HL-60/S4 treated with phorbol 12-myristate 13-acetate at 8.2 ng/mL for 4 days and 3 days (cell line): ENCODE data around the gene SYTL3.
"Not testable (repeated sequence)": the region's sequence is repeated elsewhere in the genome, so short reads cannot be mapped to it uniquely, and the experiment has no call there.

Experiments used
- in situ Hi-C: fragments of 300-500 bp; cut with MboI; formaldehyde crosslinking; loops from 2 replicates; pipeline ENCODE4 v1.15.0; 2022; ENCODE audit warnings: low sequenced_read_pairs

Gene SYTL3

DNA sequence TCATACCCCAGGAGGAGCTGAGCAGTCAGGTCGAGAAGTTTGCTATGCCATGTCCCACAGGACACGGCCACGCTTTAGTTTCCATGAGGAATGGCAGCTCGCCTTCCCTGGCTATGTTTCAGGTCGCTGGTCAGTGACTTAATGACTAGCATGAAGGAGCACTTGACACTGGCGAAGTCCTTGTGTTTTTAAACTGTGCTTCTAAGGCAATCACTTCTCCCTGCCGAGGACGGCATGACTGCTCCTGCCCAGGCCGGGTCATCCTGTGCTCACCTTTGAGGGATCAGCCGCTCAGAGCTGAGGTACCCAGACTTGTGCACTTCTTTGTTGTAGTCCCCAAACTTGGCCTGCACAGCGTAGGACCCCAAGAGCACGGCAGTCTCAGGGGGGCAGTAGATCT lies 135.2 kb downstream of the SYTL3 start:
- in situ Hi-C loops = no loop called here

DNA sequence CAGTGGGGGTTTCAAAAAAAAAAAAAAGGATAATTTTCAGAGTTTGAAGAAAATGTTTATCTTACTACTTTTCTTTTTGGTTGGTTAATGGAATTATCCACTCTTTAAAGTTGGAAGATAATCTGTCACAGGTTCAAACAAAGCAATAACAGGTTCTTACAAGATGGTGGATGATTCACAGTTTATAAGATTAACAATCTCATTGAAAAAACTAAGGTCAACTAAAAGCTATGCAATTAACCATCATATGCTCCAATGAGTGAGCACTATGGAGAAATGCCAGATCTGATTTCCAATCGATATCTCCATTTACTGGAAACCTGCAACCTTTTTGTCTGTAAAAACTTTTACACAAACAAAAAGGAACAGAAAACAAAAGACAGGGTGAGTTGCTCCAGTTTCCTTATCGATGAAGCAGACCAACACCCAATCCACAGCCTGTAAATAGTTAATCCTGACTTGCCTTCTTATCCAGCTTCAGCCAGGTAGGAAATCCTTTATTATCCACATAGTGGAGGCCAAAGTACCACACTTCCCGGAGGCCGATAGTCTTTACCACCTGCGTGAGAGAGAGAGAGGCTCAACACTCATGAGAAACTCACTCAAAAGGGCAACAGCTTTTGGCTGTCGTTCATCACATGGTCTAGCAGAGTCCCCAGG lies 136.9 kb downstream of the SYTL3 start:
- in situ Hi-C loops = no loop called here

DNA sequence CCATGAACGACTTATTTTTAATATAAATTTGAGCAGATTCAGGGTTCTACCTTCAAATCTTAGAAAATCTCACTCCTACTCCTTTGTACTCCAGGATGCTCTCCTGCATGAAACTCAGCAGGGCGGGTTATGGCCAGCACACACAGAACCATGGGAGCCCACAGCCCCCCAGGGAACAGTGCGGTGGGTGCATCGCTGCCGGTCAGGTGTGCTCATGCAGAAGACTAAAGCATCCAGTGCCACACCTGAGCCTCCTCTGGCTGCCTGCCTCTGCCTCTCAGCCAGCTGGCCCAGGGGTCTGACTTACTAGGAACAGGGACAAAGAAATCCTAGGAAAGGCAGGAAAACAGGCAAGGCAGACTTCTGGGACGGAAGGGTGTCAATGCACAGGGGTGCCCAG lies 137.5 kb downstream of the SYTL3 start:
- in situ Hi-C loops = no loop called here

DNA sequence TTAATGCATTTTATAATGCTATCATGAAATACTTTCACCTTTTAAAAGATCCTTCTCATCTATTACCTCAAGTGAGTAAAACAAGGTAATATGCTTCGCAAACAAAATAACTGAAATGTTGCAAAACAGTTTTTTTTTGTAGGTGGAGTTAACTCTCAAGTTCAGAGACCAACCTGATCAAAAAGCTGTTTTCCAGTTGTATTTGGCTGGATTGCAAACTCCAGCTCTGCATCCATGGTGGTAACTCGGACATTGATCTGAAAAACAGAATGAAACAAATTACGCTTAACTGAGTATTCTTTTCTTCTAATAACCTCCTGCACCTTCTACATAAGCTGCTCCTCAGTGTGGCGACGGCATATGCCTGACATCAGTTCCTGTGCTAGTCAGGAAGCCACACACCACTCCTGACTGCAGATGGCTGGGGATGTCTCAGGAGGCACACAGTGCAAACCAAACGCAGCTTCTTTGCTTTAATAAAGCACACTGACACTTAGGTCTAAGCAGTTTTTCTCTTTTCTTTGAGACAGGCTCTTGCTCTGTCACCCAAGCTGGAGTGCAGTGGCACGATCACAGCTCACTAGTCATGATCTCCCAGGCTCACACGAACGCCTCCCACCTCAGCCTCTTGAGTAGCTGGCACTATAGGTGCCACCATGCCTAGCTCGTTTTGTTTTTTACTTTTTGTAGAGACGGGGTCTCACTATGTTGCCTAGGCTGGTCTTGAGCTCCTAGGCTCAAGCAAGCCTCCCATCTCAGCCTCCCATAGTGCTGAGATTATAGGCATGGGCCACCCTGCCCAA lies 139.5 kb downstream of the SYTL3 start:
- in situ Hi-C loops = no loop called here

DNA sequence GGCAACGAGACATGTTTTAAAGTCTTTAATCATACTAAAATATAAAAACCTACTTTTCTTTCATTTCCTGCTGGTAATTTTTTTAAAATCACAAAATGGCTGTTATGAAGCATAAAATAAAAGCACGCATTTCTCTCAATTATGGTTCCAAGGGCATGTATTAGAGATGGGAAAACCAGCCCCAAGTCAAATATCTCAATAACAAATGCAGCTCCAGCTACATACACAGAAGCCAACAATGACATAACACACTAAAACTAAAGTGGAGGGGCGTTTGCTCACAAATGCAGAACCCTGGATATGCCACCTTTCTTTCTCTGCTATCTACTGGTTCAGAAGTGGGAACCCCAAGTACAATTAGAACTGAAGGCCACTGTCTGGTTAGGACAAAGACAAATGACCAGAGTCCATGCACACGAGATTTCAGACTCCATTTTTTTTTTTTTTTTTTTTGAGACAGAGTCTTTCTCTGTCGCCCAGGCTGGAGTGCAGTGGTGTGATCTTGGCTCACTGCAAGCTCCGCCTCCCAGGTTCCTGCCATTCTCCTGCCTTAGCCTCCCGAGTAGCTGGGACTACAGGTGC lies 141.5 kb downstream of the SYTL3 start:
- in situ Hi-C loops = no loop called here

DNA sequence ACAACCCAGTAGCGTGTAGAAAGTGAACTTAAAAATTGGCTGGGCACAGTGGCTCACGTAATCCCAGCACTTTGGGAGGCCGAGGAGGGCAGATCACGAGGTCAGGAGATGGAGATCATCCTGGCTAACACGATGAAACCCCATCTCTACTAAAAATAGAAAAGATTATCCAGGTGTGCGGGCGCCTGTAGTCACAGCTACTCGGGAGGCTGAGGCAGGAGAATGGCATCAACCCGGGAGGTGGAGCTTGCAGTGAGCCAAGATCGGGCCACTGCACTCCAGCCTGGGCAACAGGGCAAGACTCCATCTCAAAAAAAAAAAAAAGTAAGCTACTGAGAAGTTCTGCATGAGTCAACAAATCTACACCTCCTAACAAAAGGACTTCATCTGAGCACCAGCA lies 142.7 kb downstream of the SYTL3 start:
- in situ Hi-C loops = not testable (repeated sequence)

DNA sequence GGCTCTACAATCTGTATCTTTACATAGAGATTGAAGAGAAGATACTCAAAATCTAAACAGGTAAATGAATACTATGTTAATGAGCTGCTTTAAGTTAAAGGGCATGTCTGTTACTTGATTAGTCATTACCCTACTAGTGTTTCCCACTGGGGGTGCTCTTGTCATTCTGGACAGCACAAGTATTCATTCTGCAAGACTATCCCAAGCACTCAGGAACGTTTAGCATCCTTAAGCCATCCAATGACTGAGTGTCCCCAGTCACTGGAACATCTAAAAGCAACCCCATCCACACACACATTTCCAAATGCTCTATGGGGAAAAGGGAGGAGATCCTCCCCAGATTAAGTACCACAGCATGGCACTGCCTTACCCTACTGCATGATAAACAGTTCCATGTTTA lies 143.6 kb downstream of the SYTL3 start:
- in situ Hi-C loops = no loop called here

DNA sequence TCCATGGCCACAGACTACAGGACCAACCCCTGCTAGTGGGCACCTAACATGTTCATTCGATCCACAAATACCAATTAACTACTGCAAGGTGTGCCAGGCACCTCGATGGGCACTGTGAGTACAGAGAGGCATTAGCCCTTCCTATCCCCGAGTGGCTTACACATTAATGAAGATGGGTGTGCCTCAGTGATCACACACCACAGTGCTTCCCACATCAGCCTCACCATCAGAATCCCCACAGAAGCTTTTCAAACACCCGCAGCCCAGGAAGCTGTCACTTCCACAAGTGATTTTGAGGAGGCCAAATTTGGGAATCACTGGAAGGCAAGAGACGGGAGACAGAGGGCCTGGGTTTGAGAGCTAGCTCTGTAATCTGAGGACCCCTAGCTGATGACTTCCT lies 145.7 kb downstream of the SYTL3 start:
- in situ Hi-C loops = no loop called here

DNA sequence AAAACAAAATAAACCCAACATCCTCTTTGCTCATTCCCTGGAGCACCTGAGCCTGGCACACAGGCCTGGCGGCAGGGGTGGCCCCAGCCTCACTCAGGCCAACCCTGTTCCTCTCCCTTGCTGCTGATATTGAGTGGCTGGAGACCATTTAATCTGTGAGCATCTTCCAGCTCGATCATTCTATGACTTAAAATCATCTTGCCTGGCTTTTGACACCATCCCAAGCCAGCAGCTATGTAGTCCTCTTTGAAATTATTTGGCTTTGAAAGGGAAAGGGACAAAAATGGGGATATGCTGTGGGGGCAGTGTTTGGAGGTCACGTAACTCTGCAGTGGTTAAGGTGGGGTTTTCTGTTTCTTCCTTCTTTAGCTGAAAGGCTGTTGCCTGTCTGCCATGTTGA lies 146.5 kb downstream of the SYTL3 start:
- in situ Hi-C loops = no loop called here

DNA sequence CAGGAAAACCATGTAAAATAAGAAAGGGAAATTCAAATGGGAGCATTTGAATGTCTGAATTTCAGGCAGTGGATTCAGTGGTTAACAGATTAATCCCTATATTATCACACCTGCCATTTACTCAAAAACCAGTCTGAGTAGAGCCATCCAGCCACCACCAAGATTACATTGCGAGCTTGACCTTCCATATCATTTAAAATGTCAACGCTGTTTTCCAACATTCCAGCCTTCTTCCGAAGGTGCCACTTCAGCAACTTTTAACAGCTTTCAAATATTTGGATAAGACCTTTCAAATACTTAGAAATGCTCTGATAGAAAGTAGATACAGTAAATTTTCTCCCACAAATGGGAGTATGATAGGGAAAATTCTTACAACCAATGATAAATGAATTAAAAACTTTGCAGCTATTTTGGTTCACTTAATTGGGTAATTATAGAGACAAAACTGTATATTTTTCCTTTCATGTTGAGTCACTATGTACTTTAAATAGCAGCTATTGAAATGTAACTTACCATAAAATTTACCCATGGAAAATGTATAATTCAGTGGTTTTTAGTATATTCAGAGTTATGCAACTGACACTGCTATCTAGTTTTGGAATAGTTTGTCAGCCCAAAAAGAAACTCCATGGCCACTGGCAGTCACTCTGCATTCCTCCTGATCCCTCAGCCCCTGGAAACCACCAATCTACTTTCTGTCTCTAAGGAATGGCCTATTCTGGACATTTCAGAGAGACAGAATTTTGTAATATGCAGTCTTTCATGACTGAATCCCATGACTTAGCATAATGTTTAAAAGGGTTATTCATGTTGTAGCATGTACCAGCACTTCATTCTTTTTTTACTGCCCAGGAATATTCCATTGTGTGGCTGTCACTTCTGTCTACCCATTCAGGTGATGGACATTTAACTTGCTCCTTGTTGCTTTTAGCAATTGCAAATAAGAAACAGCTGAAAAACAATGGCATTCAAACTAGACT lies 147.8 kb downstream of the SYTL3 start:
- in situ Hi-C loops = no loop called here

DNA sequence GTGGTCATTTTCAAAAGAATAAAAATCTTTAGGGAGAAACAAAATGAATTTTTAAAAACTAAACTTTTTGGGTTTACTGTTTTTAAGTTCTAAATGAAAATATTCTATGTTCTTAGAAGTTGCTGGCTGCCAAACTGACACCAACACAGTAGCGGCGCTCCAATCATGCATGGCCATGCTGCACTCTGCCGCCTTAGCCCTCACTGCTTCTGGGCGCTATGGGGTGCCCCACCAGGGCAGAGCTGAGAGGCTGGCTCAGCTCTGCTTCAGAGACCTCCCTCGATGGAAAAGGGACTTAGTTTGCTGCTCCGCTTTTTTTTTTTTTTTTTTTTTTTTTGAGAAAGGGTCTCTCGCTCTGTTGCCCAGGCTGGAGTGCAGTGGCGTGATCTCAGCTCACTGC lies 148.5 kb downstream of the SYTL3 start:
- in situ Hi-C loops = no loop called here

DNA sequence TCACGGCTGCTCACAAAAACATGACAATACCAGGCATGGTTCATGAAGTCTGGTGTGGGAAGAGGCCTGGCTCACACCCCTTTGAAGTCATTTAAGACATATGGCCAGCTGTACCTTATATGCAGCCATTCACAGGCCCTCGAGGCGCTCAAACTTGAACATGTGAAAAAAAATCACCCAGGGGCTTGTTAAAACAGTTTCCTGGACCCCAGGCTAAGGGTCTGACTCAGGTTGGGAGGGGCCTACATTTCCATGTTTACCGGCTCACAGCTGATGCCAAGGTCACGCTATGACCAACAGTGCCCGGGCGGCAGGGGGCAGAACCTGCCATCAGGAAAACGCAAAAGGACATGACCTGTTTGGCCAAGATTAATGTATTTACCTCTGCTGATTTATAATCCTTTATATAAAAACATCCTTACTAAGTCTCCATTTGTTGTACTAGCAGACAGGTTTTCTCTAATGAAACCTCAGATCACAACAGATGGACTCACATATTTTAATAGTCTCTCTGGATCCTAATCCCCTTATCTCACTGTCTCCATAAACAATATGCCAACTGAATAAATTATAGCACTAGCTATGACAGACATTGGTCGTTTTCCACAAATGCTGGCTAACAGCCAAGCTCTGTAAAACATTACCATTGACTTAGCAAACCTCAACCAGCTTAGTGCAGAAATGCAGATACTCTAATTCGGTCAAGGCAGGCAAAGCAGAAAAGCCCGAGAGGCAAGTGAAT lies 149.4 kb downstream of the SYTL3 start:
- in situ Hi-C loops = no loop called here

DNA sequence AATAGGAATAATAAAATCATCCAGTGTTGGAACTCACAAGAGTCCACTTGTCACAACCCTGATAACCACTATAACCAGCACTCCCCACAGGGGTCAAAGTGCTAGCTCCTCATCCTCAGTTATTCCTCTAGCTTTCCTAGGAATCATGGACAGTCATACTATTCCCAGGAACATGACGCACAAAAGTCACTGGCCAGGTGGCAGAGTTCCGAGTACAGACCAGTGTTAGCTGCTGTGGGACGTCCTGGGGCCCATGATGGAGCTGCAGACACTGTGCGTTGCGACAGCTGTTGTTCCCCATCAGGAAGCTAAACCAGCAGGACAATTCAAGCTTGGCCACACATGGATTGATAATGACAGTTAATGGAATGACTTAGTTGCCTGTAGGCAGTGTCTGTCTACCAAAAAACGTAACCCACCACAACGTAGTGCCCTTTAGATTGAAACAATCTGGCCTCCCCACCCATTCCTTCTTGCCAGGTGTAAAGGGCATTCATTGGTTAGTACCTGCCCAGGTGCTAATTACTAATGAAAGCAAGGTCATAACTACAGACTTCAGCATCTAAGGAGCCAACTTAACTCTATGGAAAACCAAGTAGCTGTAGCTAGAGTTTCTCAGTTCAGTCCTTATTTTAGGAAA lies 151.9 kb downstream of the SYTL3 start:
- in situ Hi-C loops = no loop called here

DNA sequence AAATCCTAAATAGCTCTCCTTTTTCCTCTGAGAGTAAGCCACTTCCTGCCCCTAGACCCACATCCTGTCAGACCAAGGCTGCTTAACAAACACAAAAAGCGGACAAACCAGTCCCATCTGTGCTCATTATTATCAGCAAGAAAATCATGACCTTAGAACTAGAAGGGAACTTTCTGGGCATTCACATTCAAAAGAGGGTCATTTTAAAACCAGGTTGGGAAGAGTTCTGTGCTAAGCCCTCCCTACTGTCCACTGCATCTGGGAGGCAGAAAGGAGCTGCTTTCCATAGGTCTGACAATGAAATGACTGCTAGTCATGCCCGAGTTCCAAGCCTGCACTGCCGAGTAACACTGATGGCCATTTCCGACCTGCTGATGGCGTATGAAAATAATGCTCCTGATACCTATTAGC lies 153.9 kb downstream of the SYTL3 start:
- in situ Hi-C loops = no loop called here

DNA sequence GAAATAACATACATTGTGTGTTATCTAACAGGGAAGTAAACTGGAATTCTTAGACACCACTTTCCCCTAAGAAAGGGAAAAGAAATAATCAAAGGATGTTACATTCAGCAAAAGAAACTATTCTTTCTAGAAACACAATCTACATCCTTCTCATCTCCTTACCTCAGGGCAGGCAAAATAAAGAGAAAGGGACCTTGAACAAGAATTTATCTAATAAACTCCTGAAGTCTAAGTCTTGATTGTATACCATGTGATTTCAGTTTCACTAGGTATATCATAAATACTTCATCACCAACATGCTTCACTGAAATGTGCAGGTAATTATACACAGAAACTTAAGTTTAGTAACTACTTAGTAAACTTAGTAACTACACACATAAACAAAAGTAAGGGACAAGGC lies 154.4 kb downstream of the SYTL3 start:
- in situ Hi-C loops = no loop called here

DNA sequence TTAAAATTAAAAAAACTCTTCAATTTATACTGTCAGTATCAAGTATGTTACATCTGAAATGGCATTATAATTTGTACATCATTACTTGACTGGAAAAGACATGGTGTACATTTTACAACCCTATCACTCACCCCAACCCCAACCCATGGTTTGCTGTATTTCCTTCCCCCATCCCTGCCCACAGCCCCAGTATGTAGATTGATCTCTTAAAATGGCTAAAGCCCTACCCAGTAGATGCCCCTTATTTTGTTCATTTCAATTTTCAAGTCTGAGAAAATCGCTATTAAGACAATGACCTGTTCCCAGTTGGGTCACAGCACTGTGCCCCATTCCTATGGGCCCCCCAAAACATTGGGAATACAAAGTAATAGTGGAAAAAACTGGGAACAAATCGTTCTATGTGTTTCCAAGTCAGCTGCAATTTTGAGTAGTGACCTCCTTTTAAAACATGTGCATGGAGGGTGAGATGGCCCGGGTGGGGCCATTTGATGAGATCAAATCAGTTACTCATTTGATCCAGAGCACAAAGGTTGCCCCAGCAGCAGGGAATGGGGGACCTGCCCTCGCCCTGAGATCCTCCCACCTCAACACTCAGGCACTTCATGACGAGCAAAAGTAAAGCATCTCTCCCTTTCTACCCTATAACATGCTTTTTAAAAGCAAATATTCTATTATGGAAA lies 156.0 kb downstream of the SYTL3 start:
- in situ Hi-C loops = no loop called here

DNA sequence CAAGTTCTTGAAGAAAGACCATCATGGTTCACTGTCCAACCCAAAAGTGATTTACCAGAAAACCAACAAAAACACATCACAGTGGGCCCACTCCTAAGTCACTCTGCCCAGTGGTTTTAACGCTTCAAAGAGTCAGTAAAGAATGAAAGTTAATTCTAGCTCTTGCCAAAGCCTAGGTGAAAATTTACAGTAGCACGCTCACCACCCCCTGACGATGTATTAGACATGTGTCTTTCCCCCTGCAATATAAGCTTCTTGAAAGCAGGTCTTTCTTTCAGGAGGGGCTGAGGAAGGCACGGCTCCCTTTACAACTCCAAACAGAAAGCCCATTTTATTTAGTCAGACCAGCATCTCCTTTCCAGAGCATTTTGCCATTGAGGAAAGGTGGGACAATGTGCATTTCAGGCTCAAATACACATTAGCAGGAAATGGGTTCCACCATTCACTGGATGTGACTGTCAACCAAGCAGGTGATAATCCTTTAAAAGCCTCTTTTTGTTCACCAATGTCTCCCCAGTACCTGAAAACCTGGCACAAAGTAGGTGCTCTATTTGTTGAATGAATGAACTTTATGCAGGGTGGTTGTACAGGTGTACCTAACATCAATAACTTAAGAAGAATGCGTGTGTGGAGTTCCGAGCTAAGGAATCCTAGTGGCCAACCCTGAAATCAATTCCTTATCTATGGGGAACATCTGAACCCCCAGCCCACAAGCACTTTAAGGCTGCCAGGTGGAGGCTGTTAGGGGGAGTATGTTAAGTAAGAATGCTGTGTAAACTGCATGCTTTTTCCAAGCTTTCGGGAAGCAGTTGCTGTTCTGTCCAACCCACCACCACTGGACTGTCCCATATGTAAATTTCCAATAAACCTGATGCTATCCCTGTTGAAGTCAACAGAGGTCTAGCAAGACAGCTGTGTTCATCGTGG lies 157.9 kb downstream of the SYTL3 start:
- in situ Hi-C loops = no loop called here

DNA sequence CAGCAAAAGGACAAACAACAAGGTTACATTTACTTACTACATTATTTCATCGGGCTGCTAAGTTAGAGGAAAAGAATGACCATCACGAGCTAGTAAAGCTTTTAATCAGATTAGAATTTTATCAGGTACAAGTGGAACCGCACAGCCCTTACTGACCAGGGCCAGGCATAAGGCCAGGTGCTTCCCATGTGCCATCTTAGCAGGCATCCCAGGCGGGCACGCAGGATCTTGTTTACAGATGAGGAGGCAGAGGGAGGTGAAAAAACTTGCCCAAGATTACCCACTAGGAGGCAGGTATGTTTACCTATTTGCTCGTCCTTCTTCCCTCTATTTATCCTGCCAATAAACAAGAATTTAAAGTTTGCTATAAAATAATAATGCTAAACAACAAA lies 158.6 kb downstream of the SYTL3 start:
- in situ Hi-C loops = no loop called here
